ENCODE results near the gene SULT4A1.

GRCh38 chr22:43859621-43860020, 2.7 kb downstream of the SULT4A1 start:
- TF ChIP-seq CTCF (IDR thresholded peaks at IDR 0.05 in 2 of 3, conservative IDR thresholded peaks at IDR 0.05 in 1 of 3; ENCODE audit: borderline replicate concordance in 1 of 3, insufficient read depth in 1 of 3, low read depth in 2 of 3, low read length in 2 of 3) (no peak), POLR2A (IDR thresholded peaks at IDR 0.05; ENCODE audit: borderline replicate concordance, extremely low read depth, insufficient read depth, insufficient read length) (no peak), EZH2 (IDR thresholded peaks at IDR 0.05) (no peak), ZNF274 (IDR thresholded peaks at IDR 0.05; ENCODE audit: low read depth, low read length) (no peak), REST (IDR thresholded peaks at IDR 0.05; ENCODE audit: low read depth) (no peak)

Measured in HCT116 (cell line).